Erythroblast (primary cell): ENCODE data around the gene PTPRT.

Experiments used
- GATA1 ChIP-seq: IDR thresholded peaks from 2 replicates; pipeline ENCODE4 v1.6.1; 2011; ENCODE audit warnings: low read depth, mild to moderate bottlenecking, control low read depth, low read length, moderate library complexity
- POLR2A ChIP-seq: IDR thresholded peaks from 2 replicates; pipeline ENCODE4 v1.6.1; 2011; ENCODE audit warnings: mild to moderate bottlenecking, low read length

DNA sequence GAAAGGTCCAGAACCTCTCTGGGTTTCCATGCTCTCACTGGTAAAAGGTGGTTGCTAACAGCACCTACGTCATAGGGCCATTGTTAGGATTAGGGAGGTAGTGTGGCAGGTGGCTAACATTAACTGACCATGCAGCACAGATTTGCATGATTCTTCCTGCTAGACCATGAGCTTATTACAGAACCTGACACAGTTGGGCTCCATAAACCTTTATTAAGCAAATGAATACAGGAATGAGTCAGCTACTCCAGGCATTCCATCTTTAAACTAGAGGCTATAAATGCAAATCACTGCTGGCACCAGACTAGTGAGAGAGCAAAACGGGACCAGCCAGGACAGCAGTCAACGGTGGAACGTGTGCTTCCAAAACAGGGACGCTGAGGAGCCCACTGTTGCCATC, 440.1 kb downstream of the PTPRT start:
- no peak for TF ChIP-seq POLR2A
- TF ChIP-seq GATA1 = no peak
